Astrocyte (in vitro differentiated cells and primary cell): ENCODE results near the gene SMIM35.

Experiments used
- EZH2 ChIP-seq: IDR thresholded peaks from 2 replicates; pipeline ENCODE4 v1.6.1; 2012; ENCODE audit warnings: mild to moderate bottlenecking, low read length, inconsistent platforms; ENCODE audit not compliant: insufficient read depth
- TF ChIP-seq, protein P1 (sequence below): IDR thresholded peaks from 2 replicates; pipeline ENCODE4 v1.5.1; 2011; ENCODE audit warnings: low read depth, mild to moderate bottlenecking, inconsistent platforms, low read length, moderate library complexity; ENCODE audit not compliant: insufficient read depth

DNA sequence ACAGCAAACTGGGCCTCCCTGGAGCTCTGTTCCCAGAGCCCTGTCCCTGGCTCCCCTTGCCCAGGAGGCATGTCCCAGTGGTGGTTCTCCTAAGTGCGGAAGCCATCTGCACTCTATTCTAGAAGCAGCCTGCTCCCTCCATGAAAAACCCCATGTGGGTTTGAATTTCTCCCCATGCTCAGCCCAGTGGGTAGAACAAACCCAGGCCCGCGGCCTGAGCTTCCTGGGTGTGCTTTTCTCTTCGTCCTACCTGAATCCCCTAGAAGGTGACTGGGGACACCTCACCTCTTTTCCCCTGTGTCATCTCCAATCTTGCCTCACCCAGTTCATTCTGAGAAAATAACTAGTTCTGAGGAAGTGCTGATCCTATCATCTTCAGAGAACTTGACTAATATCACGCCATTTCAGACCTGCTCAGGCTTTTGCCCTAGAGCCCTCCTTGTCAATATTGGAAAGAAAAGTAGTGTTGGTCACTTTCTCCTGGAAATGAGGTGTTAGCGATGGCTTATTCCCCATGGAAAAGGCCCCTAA, 84.7 kb downstream of the SMIM35 start:
- TF ChIP-seq, protein P1, sequence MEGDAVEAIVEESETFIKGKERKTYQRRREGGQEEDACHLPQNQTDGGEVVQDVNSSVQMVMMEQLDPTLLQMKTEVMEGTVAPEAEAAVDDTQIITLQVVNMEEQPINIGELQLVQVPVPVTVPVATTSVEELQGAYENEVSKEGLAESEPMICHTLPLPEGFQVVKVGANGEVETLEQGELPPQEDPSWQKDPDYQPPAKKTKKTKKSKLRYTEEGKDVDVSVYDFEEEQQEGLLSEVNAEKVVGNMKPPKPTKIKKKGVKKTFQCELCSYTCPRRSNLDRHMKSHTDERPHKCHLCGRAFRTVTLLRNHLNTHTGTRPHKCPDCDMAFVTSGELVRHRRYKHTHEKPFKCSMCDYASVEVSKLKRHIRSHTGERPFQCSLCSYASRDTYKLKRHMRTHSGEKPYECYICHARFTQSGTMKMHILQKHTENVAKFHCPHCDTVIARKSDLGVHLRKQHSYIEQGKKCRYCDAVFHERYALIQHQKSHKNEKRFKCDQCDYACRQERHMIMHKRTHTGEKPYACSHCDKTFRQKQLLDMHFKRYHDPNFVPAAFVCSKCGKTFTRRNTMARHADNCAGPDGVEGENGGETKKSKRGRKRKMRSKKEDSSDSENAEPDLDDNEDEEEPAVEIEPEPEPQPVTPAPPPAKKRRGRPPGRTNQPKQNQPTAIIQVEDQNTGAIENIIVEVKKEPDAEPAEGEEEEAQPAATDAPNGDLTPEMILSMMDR, result no peak
- TF ChIP-seq EZH2, result no peak
